ENCODE data around the gene ANXA11. TPM values are rescaled to one million over a fixed set of nuclear protein-coding genes. Genes with fewer than 3 reads are reported as not detected.

Gene ANXA11
- total RNA-seq, 1 experiment from 2014 or later = 181 TPM

GRCh38 chr10:80133206-80133605 is 72.1 kb downstream of the ANXA11 start:
- H3K4me3 ChIP-seq (replicated peaks in 1 of 2; ENCODE audit: low read depth in 1 of 2, low read length in 2 of 2) = no peak overlapping the region
- no peak for TF ChIP-seq ATF3 (IDR thresholded peaks at IDR 0.05)
- no peak for TF ChIP-seq TCF7L2 (IDR thresholded peaks at IDR 0.05; ENCODE audit: borderline replicate concordance, extremely low read depth, insufficient read depth, insufficient read length)
- no peak for TF ChIP-seq CBX3 (IDR thresholded peaks at IDR 0.05; ENCODE audit: low read depth)
- no peak for TF ChIP-seq FOSL1 (IDR thresholded peaks at IDR 0.05; ENCODE audit: low read depth)
- no peak for TF ChIP-seq SRF (IDR thresholded peaks at IDR 0.05; ENCODE audit: low read depth)
- TF ChIP-seq REST (IDR thresholded peaks at IDR 0.05; ENCODE audit: low read depth) = no peak
- TF ChIP-seq SP1 (IDR thresholded peaks at IDR 0.05; ENCODE audit: low read depth) = no peak
- ChIA-PET CTCF (no interaction called here), POLR2A (no interaction called here), RAD21 (ENCODE audit: low non-redundant PET in 1 of 2, low total read pairs in 2 of 2, uncharacterized antibody in 2 of 2, unreplicated experiment in 2 of 2) (no interaction called here)
- BruUV-seq (replicated peaks) = no TSS peak
- no peaks in the 10 kb centered on the region for H3K27me3 ChIP-seq (ENCODE audit: insufficient read depth, low read length)
- H3K4me2 ChIP-seq (ENCODE audit: low read length) = no peak overlapping the region
- peaks cover 2 to 5% of the 10 kb centered on the region in 2 experiments; a peak in 2 of 4 replicates for H3K4me1 ChIP-seq (ENCODE audit: control insufficient read depth in 1 of 2, insufficient read depth in 2 of 2, low read length in 2 of 2)
- intact Hi-C loops (cut with micrococcal nuclease) = no loop called here
- DNase-seq (ENCODE audit: low read depth, low spot score) (no peak), ATAC-seq (no peak)
- H3K9me2 ChIP-seq (ENCODE audit: insufficient read depth) = no peaks in the 10 kb centered on the region
- H3K36me3 ChIP-seq (ENCODE audit: control insufficient read depth in 1 of 2, insufficient read depth in 2 of 2, low read length in 2 of 2) = no peaks in the 10 kb centered on the region
- H3K9me3 ChIP-seq (ENCODE audit: control insufficient read depth in 1 of 2, insufficient read depth in 1 of 2, low read depth in 1 of 2, low read length in 2 of 2) = no peaks in the 10 kb centered on the region
- no peak overlapping the region for H3K27ac ChIP-seq (ENCODE audit: low read depth, low read length)
- no peak overlapping the region for H3K9ac ChIP-seq (ENCODE audit: low read length)
- no peaks in the 10 kb centered on the region for H3K79me2 ChIP-seq (ENCODE audit: insufficient read depth, low read length)
- H4K20me1 ChIP-seq (ENCODE audit: insufficient read depth) = no peaks in the 10 kb centered on the region
- H2AFZ ChIP-seq (ENCODE audit: low read depth, low read length, poor library complexity, severe bottlenecking) = no peak overlapping the region

Data from HCT116 (cell line).